ENCODE results near the gene POLR3F. TPM values are rescaled to one million over a fixed set of nuclear protein-coding genes. Genes with fewer than 3 reads are reported as not detected.
A peak's percentile ranks its signal among the peaks of the same experiment; 100 is the strongest.
"Not testable (repeated sequence)": the region's sequence is repeated elsewhere in the genome, so short reads cannot be mapped to it uniquely, and the experiment has no call there.

POLR3F gene
- total RNA-seq, 1 donor from 2014 or later = 13.7 TPM

DNA sequence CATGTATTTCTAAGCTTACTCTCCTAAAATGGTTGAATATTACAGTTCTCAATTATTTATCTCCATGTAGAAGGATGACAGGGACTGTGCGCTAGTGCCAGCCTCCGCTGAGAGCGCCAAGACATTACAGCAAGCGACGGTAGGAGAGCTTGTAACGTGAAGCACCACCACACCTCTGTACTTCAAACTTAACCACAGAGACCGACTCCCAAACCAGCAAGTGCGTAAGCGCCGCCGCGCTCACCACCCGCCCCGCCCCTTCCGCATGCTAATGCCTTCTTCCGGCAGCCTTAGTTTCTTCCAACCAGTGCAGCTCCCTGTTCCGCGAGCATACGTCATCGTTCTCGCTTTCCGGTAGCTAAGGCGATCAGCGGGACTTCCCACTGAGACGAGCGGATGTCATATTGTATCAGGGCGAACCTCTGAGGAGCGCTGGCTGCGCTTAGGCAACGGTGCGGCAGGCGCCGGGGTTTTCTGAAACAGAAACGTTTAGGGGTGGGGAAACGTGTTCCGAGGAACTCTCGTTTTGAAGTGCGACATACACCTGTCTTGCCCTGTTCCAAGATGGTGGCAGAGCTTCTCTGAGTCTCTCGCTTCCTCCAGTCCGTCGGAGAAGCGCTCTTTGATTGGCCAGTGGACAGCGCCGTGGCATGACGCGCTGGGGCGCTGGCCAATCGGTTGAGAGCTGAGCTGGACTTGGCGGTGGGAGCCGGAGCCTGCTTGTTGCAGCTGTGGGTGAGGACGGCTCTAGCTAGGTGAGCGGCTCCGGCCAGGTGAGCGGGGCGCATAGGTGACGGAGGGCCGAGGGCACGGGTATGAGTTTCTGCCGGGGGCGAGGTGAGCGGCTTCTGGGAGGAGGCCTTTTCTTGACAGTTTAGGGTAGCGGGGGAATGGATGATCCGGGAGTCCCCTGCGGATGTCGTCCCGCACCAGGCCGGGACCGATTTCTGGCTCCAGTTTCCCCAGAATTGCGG is 40.3 kb downstream of the POLR3F start, which contains the start of gene SEC23B:
Gene SEC23B (plus strand): TSS at position 723 of the 974 bp plus-strand sequence. CDS start 2,896 bp downstream, outside the sequence.
- Histone ChIP-seq H3K4me3 (ENCODE audit: low read depth, low read length) (peak within 1 kb of the TSS; percentile 86), H3K27me3 (ENCODE audit: control insufficient read depth, insufficient read depth, low read length) (no peaks in the 10 kb centered on the region), H3K36me3 (ENCODE audit: control insufficient read depth, insufficient read depth, low read length) (no peaks in the 10 kb centered on the region)
- no peak for TF ChIP-seq CTCF (IDR thresholded peaks at IDR 0.05; ENCODE audit: insufficient read depth, low read length, poor library complexity, severe bottlenecking)
- DNase-seq (ENCODE audit: low read depth) = peak; percentile 93

- DNase-seq (ENCODE audit: low read depth) = no peak
- TF ChIP-seq CTCF (IDR thresholded peaks at IDR 0.05; ENCODE audit: insufficient read depth, low read length, poor library complexity, severe bottlenecking) = no peak
- Histone ChIP-seq H3K4me3 (ENCODE audit: low read depth, low read length) (no peak overlapping the region), H3K27me3 (ENCODE audit: control insufficient read depth, insufficient read depth, low read length) (no peaks in the 10 kb centered on the region), H3K36me3 (ENCODE audit: control insufficient read depth, insufficient read depth, low read length) (peaks cover 2% of the 10 kb centered on the region)
These were observed 44.4 kb downstream of the POLR3F start for GRCh38 chr20:18511571-18511970.

DNA sequence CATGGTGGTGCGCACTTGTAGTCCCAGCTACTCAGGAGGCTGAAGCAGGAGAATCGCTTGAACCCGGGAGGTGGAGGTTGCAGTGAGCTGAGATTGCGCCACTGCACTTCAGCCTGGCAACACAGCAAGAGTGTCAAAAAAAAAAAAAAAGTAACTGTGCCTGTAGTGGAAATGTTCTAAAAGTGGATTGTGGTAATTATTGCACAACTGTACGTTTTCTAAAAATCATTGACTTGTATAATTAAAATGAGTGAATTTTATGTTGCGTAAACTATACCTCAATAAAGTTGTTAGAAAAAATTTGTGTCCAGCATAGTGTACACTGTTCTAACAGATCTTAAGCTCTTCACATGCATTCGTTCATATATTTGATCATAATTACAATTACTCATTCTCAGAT is 46.0 kb downstream of the POLR3F start:
- H3K36me3 ChIP-seq (ENCODE audit: control insufficient read depth, insufficient read depth, low read length) = peaks cover 2% of the 10 kb centered on the region

DNA sequence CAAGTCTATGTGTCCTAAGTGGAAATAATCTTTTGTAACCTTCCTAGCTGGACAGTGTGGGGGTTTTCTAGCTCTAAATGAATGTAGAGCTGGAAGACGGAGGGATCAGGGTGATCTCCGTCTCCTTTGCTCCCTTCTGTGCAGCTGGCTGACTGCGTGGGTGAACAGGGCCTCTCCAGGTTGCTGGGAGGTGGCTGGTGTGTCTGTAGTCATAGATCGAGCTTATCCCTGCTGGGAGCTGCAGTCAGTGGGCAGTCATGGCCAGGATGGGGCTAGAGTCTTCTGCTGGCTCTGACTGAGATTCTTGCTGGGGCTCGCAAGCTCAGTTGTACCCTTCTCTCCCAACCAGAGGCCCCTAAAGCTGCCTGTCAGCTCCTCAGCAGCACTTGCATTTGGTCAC is 46.9 kb downstream of the POLR3F start:
- DNase-seq (ENCODE audit: low read depth) = no peak
- no peak overlapping the region for H3K4me3 ChIP-seq (ENCODE audit: low read depth, low read length)
- H3K36me3 ChIP-seq (ENCODE audit: control insufficient read depth, insufficient read depth, low read length) = peaks cover 2% of the 10 kb centered on the region
- no peaks in the 10 kb centered on the region for H3K27me3 ChIP-seq (ENCODE audit: control insufficient read depth, insufficient read depth, low read length)
- TF ChIP-seq CTCF (IDR thresholded peaks at IDR 0.05; ENCODE audit: insufficient read depth, low read length, poor library complexity, severe bottlenecking) = no peak

More for the DNA sequence above, 46.0 kb downstream of the POLR3F start:
- H3K4me3 ChIP-seq (ENCODE audit: low read depth, low read length) = no peak overlapping the region
- no peak for DNase-seq (ENCODE audit: low read depth)
- H3K27me3 ChIP-seq (ENCODE audit: control insufficient read depth, insufficient read depth, low read length) = no peaks in the 10 kb centered on the region
- TF ChIP-seq CTCF (IDR thresholded peaks at IDR 0.05; ENCODE audit: insufficient read depth, low read length, poor library complexity, severe bottlenecking) = no peak

DNA sequence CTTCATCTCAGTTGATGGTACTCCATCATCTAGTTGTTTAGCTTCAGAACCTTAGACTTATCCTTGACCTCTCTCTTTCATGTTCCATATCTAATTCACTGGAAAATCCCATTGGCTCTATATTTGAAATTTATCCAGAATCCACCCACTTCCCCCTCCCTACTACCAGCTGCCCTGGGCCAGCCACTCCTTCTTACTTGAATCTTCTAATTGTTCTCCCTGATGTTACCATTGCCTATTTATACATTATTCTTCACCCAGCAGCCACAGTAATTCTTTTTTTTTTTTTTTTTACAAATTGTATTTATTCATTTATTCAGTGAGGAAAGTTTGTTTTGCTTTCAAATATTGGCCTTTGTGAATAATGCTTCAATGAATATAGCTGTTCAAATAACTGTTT is 48.8 kb downstream of the POLR3F start:
- H3K36me3 ChIP-seq (ENCODE audit: control insufficient read depth, insufficient read depth, low read length) = peaks cover 2% of the 10 kb centered on the region
- DNase-seq (ENCODE audit: low read depth) = no peak
- H3K4me3 ChIP-seq (ENCODE audit: low read depth, low read length) = no peak overlapping the region
- no peaks in the 10 kb centered on the region for H3K27me3 ChIP-seq (ENCODE audit: control insufficient read depth, insufficient read depth, low read length)
- TF ChIP-seq CTCF (IDR thresholded peaks at IDR 0.05; ENCODE audit: insufficient read depth, low read length, poor library complexity, severe bottlenecking) = no peak

- not testable (repeated sequence) for H3K4me3 ChIP-seq (ENCODE audit: low read depth, low read length); H3K36me3 ChIP-seq (ENCODE audit: control insufficient read depth, insufficient read depth, low read length); H3K27me3 ChIP-seq (ENCODE audit: control insufficient read depth, insufficient read depth, low read length); DNase-seq (ENCODE audit: low read depth)
These were observed 54.9 kb downstream of the POLR3F start for GRCh38 chr20:18522066-18522465.
